Gastroesophageal sphincter (tissue), 3 donors: Measurements from ENCODE around the gene NOC2L.

Experiments used
- CTCF ChIP-seq, 4 experiments: fragments of 200-600 bp in 2 of 4; fragments of 450-650 bp in 2 of 4; sonication (generic) in 1 of 4; IDR thresholded peaks; one replicate each; pipeline ENCODE4 v1.5.1; 2017 to 2019; ENCODE audit warnings: antibody characterized with exemption in 4 of 4, mild to moderate bottlenecking in 2 of 4, moderate library complexity in 2 of 4
- EP300 ChIP-seq: sonication (generic); formaldehyde crosslinking; IDR thresholded peaks from one replicate; pipeline ENCODE4 v1.6.1; 2017; ENCODE audit warnings: antibody characterized with exemption, mild to moderate bottlenecking

GRCh38 chr1:910881-911721 is 48.0 kb downstream of the NOC2L start:
- no peak for TF ChIP-seq CTCF (IDR thresholded peaks at IDR 0.05)
- no peak for TF ChIP-seq EP300
